DOHH2 (cell line): Measurements from ENCODE around the gene KRT73.

ENCODE experiments used
- H3F3A ChIP-seq: fragments of 200-600 bp; sonication (generic), shearing (Covaris generic); 2 replicates; pipeline ENCODE4 v1.6.0; 2016; ENCODE audit warnings: antibody characterized with exemption, mild to moderate bottlenecking; ENCODE audit not compliant: control insufficient read depth, insufficient read depth
- H3K27ac ChIP-seq: fragments of 200-600 bp; sonication (generic); 2 replicates; pipeline ENCODE4 v1.5.1; 2014; ENCODE audit warnings: low read depth, mild to moderate bottlenecking, low read length, moderate library complexity
- H3K27me3 ChIP-seq: fragments of 200-600 bp; sonication (generic); 2 replicates; pipeline ENCODE4 v1.6.1; 2014; ENCODE audit warnings: mild to moderate bottlenecking, low read length, mixed read lengths; ENCODE audit not compliant: control insufficient read depth
- H3K36me3 ChIP-seq: fragments of 200-600 bp; sonication (generic); 2 replicates; pipeline ENCODE4 v1.6.1; 2014; ENCODE audit warnings: mild to moderate bottlenecking, low read length, moderate library complexity, mixed read lengths; ENCODE audit not compliant: control insufficient read depth
- H3K4me1 ChIP-seq: fragments of 200-600 bp; sonication (generic); 2 replicates; pipeline ENCODE4 v1.6.1; 2014; ENCODE audit warnings: mild to moderate bottlenecking, low read length, mixed read lengths; ENCODE audit not compliant: control insufficient read depth
- H3K4me2 ChIP-seq: fragments of 200-600 bp; sonication (generic); 2 replicates; pipeline ENCODE4 v1.6.0; 2014; ENCODE audit warnings: mild to moderate bottlenecking, low read length, moderate library complexity
- H3K4me3 ChIP-seq: fragments of 200-600 bp; sonication (generic); 2 replicates; pipeline ENCODE4 v1.5.1; 2014; ENCODE audit warnings: mild to moderate bottlenecking, low read length, mixed read lengths
- H3K79me2 ChIP-seq: fragments of 200-600 bp; sonication (generic); 2 replicates; pipeline ENCODE4 v1.6.1; 2014; ENCODE audit warnings: mild to moderate bottlenecking, low read length, mixed read lengths; ENCODE audit not compliant: control insufficient read depth
- H3K9me2 ChIP-seq: fragments of 200-600 bp; sonication (generic); replicated peaks from 2 replicates; pipeline ENCODE4 v1.6.1; 2014; ENCODE audit warnings: mild to moderate bottlenecking, low read length, mixed read lengths; ENCODE audit not compliant: control insufficient read depth
- H3K9me3 ChIP-seq: fragments of 200-600 bp; sonication (generic); 2 replicates; pipeline ENCODE4 v1.6.1; 2014; ENCODE audit warnings: antibody characterized with exemption, low read length, mixed read lengths; ENCODE audit not compliant: control insufficient read depth, insufficient read depth
- H4K20me1 ChIP-seq: fragments of 200-600 bp; sonication (generic); 2 replicates; pipeline ENCODE4 v1.6.0; 2014; ENCODE audit warnings: low read depth, mild to moderate bottlenecking, antibody characterized with exemption, low read length, moderate library complexity; ENCODE audit not compliant: control insufficient read depth, insufficient read depth
- EZH2phosphoT487 ChIP-seq: fragments of 200-600 bp; sonication (generic); IDR thresholded peaks from 2 replicates; pipeline ENCODE4 v1.6.1; 2017; ENCODE audit warnings: borderline replicate concordance, mild to moderate bottlenecking, antibody characterized with exemption, low read length, moderate library complexity, mixed read lengths
- TF ChIP-seq, protein P1 (sequence below): fragments of 200-600 bp; sonication (generic); IDR thresholded peaks from one replicate; pipeline ENCODE4 v1.5.1; 2014; ENCODE audit warnings: antibody characterized with exemption, mild to moderate bottlenecking, low read depth, low read length; ENCODE audit not compliant: poor library complexity, severe bottlenecking

The KRT73 gene

DNA sequence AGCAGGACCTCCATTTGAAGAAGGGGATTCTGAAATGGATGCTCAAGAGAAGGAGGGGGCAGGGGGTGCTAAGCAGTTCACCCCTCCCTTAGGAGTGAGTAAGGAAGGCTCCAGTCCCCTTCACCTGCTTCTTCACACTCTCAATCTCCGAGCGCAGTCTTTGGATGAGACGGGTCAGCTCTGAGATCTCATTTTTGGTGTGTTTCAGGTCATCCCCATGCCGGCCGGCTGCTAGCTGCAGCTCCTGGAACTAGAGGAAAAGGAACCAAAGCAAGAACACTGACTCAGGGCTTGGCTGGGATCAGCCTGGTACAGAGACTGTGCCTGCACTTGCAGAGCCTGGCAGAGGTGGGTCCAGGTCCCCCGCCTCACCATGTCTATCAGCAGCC lies 7.3 kb downstream of the KRT73 start:
- Histone ChIP-seq H3K9me3 (no peaks in the 10 kb centered on the region), H3K27me3 (peaks cover 7% of the 10 kb centered on the region; the same call in 1 of the 2 replicates), H3K27ac (no peak overlapping the region), H3K79me2 (no peaks in the 10 kb centered on the region), H3K4me1 (no peaks in the 10 kb centered on the region), H3K36me3 (no peaks in the 10 kb centered on the region), H3K4me2 (no peak overlapping the region), H4K20me1 (no peaks in the 10 kb centered on the region), H3F3A (no peaks in the 10 kb centered on the region), H3K4me3 (no peak overlapping the region), H3K9me2 (no peaks in the 10 kb centered on the region)
- TF ChIP-seq, protein P1, sequence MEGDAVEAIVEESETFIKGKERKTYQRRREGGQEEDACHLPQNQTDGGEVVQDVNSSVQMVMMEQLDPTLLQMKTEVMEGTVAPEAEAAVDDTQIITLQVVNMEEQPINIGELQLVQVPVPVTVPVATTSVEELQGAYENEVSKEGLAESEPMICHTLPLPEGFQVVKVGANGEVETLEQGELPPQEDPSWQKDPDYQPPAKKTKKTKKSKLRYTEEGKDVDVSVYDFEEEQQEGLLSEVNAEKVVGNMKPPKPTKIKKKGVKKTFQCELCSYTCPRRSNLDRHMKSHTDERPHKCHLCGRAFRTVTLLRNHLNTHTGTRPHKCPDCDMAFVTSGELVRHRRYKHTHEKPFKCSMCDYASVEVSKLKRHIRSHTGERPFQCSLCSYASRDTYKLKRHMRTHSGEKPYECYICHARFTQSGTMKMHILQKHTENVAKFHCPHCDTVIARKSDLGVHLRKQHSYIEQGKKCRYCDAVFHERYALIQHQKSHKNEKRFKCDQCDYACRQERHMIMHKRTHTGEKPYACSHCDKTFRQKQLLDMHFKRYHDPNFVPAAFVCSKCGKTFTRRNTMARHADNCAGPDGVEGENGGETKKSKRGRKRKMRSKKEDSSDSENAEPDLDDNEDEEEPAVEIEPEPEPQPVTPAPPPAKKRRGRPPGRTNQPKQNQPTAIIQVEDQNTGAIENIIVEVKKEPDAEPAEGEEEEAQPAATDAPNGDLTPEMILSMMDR, result no peak
- no peak for TF ChIP-seq EZH2phosphoT487

- H3K36me3 ChIP-seq, result no peaks in the 10 kb centered on the region
- peaks cover 10% of the 10 kb centered on the region; the same call in 1 of the 2 replicates for H3K27me3 ChIP-seq
- no peak overlapping the region for H3K4me2 ChIP-seq
- H3K79me2 ChIP-seq, result no peaks in the 10 kb centered on the region
- no peak overlapping the region for H3K27ac ChIP-seq
- H3K4me3 ChIP-seq, result no peak overlapping the region
- H3K9me2 ChIP-seq, result no peaks in the 10 kb centered on the region
- H3K9me3 ChIP-seq, result no peaks in the 10 kb centered on the region
- H3K4me1 ChIP-seq, result no peaks in the 10 kb centered on the region
- no peaks in the 10 kb centered on the region for H4K20me1 ChIP-seq
- no peak for TF ChIP-seq EZH2phosphoT487
- TF ChIP-seq, protein P1, result no peak
- no peaks in the 10 kb centered on the region for H3F3A ChIP-seq
Observed at GRCh38 chr12:52608826-52609630, 9.3 kb downstream of the KRT73 start.

DNA sequence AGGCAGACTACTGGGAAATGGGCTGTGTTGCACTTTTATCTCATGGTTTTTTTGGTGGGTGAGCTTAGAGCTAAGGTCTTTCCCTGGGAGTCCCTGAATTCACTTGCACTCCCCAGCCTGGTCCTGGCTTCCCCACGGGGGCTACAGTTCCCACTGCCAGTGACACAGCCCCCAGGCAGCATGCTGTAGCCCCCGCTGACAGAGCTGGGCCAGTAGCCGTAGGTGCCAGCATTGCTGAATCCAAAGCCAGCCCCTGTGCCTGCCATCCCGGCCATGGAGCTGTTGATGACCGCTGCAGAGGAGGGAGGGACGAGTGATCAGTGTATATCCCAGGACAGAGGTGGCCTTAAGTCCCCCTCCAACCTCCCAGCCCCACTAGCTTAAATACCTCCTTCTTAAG lies 10.2 kb downstream of the KRT73 start:
- Histone ChIP-seq H3K27ac (no peak overlapping the region), H3K27me3 (peaks cover 10% of the 10 kb centered on the region), H3K4me2 (no peak overlapping the region), H3K9me3 (no peaks in the 10 kb centered on the region), H3K9me2 (no peaks in the 10 kb centered on the region), H3F3A (no peaks in the 10 kb centered on the region), H3K79me2 (no peaks in the 10 kb centered on the region), H3K4me3 (no peak overlapping the region), H4K20me1 (no peaks in the 10 kb centered on the region), H3K4me1 (no peaks in the 10 kb centered on the region), H3K36me3 (no peaks in the 10 kb centered on the region)
- no peak for TF ChIP-seq EZH2phosphoT487
- TF ChIP-seq, protein P1, result no peak
